Activated CD4-positive, alpha-beta memory T cell treated with anti-CD3 and anti-CD28 coated beads for 36 hours (primary cell): Measurements from ENCODE around the gene MUC6. TPM values are rescaled to one million over a fixed set of nuclear protein-coding genes. Genes with fewer than 3 reads are reported as not detected.
A peak's percentile ranks its signal among the peaks of the same experiment; 100 is the strongest.
"Not testable (repeated sequence)": the region's sequence is repeated elsewhere in the genome, so short reads cannot be mapped to it uniquely, and the experiment has no call there.

Source experiments
- CTCF ChIA-PET: fragments of 350-600 bp; sonication (Branson Sonifier 250); formaldehyde crosslinking; loops from one replicate; lab custom pipeline; 2021; ENCODE audit warnings: antibody characterized with exemption, inconsistent platforms; lab: Charles Lee
- POLR2A ChIA-PET: fragments of 350-600 bp; sonication (Branson Sonifier 250); formaldehyde crosslinking; loops from one replicate; lab custom pipeline; 2021; ENCODE audit warnings: antibody characterized with exemption; lab: Charles Lee
- DNase-seq: peaks from one replicate; pipeline ENCODE4 v3.0.0-alpha.2; 2020
- H3K27ac Mint-ChIP-seq: one replicate; pipeline ENCODE4 v1.8.0; 2021; ENCODE audit warnings: mixed read lengths
- H3K27me3 Mint-ChIP-seq: one replicate; pipeline ENCODE4 v1.8.0; 2021; ENCODE audit warnings: mixed read lengths
- H3K36me3 Mint-ChIP-seq: one replicate; pipeline ENCODE4 v1.8.0; 2021; ENCODE audit warnings: mixed read lengths
- H3K4me1 Mint-ChIP-seq: one replicate; pipeline ENCODE4 v1.8.0; 2021; ENCODE audit warnings: low read depth, mixed read lengths
- H3K4me3 Mint-ChIP-seq: one replicate; pipeline ENCODE4 v1.8.0; 2021; ENCODE audit warnings: mild to moderate bottlenecking, mixed read lengths
- H3K9me3 Mint-ChIP-seq: one replicate; pipeline ENCODE4 v1.8.0; 2021; ENCODE audit warnings: mixed read lengths
- intact Hi-C: fragments of 100-400 bp; cut with micrococcal nuclease; formaldehyde crosslinking; loops from one replicate; pipeline ENCODE4 v1.15.1; 2023
- total RNA-seq, 2 experiments: library from RNA; stranded (reverse); gene quantifications; one replicate each; pipeline ENCODE4 v1.2.3, GENCODE V29; 2021

Gene MUC6
- total RNA-seq, 2 experiments from 2014 or later: not detected

DNA sequence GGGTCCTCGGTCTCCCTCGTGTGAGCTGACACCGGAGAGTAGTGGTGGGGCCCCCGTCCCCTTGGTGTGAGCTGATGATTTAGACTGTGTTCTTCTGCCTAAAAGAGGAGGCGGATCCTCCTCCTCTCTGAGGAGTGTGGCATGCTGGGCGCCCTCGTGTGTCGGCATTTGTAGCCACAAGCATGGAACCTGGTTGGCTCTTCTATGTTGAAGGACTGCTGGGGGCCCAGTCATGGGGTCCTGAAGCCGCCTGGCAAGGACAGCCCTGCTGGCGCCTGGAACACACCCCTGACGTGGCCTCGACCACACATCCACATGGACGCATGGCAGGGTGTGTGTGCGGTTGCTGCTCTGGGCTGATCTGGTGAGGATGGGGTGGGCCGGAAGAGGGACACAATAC lies 60.7 kb downstream of the MUC6 start:
- CTCF ChIA-PET: interaction anchor here (0.7 kb wide), 1 partner anchor 302 kb away, joined by 3 read pairs; no protein-coding TSS in a partner anchor
- H3K4me1 Mint-ChIP-seq: peaks cover 6% of the 10 kb centered on the region
- no peaks in the 10 kb centered on the region for H3K27me3 Mint-ChIP-seq
- no peak overlapping the region for H3K4me3 Mint-ChIP-seq
- H3K27ac Mint-ChIP-seq: no peak overlapping the region
- DNase-seq: peak; percentile 25
- POLR2A ChIA-PET: no interaction called here
- no peaks in the 10 kb centered on the region for H3K9me3 Mint-ChIP-seq
- intact Hi-C loops: no loop called here
- H3K36me3 Mint-ChIP-seq: peaks cover 8% of the 10 kb centered on the region

DNA sequence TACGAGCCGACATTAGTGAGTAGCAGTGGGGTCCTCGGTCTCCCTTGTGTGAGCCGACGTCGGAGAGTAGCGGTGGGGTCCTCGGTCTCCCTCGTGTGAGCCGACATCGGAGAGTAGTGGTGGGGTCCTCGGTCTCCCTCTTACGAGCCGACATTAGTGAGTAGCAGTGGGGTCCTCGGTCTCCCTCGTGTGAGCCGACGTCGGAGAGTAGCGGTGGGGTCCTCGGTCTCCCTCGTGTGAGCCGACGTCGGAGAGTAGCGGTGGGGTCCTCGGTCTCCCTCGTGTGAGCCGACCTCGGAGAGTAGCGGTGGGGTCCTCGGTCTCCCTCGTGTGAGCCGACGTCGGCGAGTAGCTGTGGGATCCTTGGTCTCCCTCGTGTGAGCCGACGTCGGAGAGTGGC lies 61.1 kb downstream of the MUC6 start:
- H3K4me3 Mint-ChIP-seq, H3K36me3 Mint-ChIP-seq, intact Hi-C loops, H3K9me3 Mint-ChIP-seq, H3K27ac Mint-ChIP-seq, DNase-seq, POLR2A ChIA-PET, H3K27me3 Mint-ChIP-seq: not testable (repeated sequence)
- CTCF ChIA-PET: interaction anchor here (0.7 kb wide), 1 partner anchor 302 kb away, joined by 3 read pairs; no protein-coding TSS in a partner anchor
- H3K4me1 Mint-ChIP-seq: peaks cover 11% of the 10 kb centered on the region

DNA sequence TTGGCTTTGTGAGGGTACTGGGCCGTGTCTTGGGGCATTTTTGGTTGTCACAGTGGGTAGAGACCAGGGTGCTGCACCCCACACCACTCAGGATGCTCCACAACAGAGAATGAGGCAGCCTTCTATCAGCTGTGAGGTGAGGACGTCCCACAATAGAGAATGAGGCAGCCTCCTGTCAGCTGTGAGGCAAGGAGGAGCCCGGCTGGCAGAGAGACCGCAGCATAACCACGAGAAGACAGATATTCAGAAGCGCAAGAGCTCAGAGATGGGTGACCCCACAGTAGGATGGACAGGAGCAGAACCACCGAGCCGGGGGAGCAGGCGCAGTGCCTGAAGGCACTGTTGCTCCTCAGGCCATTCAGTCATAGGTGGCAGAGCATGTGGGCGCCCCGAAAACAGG lies 63.3 kb downstream of the MUC6 start:
- Mint-ChIP-seq H3K27me3 (no peaks in the 10 kb centered on the region), H3K9me3 (no peaks in the 10 kb centered on the region), H3K27ac (no peak overlapping the region), H3K4me1 (peaks cover 25% of the 10 kb centered on the region), H3K36me3 (peaks cover 8% of the 10 kb centered on the region), H3K4me3 (no peak overlapping the region)
- POLR2A ChIA-PET: no interaction called here
- DNase-seq: no peak
- intact Hi-C loops: no loop called here
- CTCF ChIA-PET: no interaction called here

DNA sequence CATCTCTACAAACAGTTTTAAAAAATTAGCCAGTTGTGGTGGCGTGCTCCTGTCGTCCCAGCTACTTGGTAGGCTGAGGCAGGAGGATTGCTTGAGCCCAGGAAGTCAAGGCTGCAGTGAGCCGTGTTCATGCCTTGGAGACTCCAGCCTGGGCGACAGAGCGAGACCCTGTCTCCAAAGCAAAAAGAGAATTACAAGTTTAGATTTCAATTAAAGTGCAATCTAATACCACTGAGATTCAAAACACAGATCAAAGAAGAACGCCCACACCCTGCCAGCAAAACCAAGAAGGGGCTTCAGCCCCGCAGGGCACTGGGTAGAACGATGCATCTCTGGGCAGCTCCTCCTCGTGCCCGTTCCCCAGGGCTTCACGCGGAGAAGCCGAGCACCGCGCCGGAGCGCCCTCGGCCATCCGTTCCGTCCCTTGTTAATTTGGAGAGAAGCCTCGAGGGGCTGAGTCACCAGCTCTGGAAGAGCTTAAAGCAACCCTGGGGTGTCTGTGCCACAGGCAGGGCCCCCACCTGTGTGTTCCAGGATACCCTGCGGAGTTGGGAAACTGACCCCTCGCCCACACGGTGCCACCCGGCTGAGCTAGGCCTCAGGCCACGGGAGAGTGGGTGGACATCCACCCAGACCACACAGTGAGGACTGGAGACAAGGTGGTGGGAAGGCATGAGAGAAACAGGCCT lies 63.9 kb downstream of the MUC6 start:
- POLR2A ChIA-PET: no interaction called here
- Mint-ChIP-seq H3K9me3 (no peaks in the 10 kb centered on the region), H3K4me3 (no peak overlapping the region), H3K27me3 (no peaks in the 10 kb centered on the region), H3K36me3 (peaks cover 8% of the 10 kb centered on the region), H3K4me1 (peaks cover 25% of the 10 kb centered on the region), H3K27ac (no peak overlapping the region)
- CTCF ChIA-PET: no interaction called here
- intact Hi-C loops: no loop called here
- no peak for DNase-seq

DNA sequence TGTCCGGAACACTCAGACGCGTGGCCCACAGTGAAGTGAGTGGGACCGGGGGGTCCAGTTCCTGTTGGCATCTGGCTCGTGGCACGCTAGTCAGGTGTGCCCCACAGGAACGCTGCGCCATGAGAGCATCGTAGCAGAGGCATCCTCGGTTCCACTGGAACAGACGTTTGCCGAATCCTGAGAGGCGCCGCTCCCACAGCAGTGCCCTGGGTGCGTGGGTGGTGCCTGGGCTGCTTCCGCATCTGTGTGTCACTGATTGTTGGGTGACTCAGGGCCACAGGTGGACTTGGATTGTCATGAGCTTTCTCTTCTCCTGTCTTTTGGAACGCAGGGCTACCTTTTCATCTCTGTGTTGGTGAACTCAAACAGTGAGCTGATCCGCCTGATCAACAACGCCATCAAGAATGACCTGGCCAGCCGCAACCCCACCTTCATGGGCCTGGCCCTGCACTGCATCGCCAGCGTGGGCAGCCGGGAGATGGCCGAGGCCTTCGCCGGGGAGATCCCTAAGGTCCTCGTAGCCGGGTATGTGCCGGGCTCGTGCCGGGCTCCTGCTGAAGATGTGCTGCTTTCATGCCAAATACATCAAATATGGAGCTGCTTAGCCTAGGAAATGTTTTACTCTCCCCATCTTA lies 64.7 kb downstream of the MUC6 start:
- no peak overlapping the region for H3K27ac Mint-ChIP-seq
- ChIA-PET POLR2A (no interaction called here), CTCF (no interaction called here)
- no peaks in the 10 kb centered on the region for H3K9me3 Mint-ChIP-seq
- intact Hi-C loops: no loop called here
- H3K27me3 Mint-ChIP-seq: no peaks in the 10 kb centered on the region
- H3K4me3 Mint-ChIP-seq: no peak overlapping the region
- DNase-seq: no peak
- H3K36me3 Mint-ChIP-seq: peaks cover 5% of the 10 kb centered on the region
- H3K4me1 Mint-ChIP-seq: peaks cover 25% of the 10 kb centered on the region

DNA sequence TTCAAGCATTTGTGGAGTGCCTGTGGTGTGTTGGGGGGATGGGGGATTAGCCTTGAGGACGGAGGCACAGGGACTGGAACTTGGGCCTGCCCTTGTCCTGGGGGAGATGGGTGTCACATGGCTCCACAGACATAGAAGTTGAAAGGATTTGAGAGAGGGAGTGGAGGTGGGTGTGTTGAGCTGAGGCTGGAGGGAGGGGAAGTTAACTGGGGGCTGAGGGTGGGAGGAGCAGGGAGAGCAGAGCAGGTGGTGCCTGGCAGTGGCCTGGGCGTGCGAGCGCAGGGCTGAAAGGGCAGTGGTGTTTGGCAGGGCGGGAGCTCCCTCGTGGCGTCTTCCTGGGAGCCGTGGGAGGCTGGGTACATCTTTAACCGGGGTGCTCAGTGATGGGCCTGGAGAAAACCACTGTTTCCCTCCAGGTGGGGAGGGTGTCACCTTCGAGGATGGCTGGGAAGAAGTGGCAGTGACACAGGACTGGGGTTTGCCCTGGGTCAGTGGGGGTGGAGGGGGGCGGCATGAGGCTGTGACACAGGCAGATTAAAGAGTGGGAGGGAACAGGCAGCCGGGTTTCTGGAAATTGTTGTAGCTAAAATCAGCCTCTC lies 65.3 kb downstream of the MUC6 start:
- ChIA-PET CTCF (no interaction called here), POLR2A (no interaction called here)
- intact Hi-C loops: no loop called here
- no peak for DNase-seq
- Mint-ChIP-seq H3K4me3 (no peak overlapping the region), H3K27me3 (no peaks in the 10 kb centered on the region), H3K9me3 (no peaks in the 10 kb centered on the region), H3K36me3 (peaks cover 5% of the 10 kb centered on the region), H3K27ac (peak overlapping the region; percentile 23), H3K4me1 (peaks cover 25% of the 10 kb centered on the region)

DNA sequence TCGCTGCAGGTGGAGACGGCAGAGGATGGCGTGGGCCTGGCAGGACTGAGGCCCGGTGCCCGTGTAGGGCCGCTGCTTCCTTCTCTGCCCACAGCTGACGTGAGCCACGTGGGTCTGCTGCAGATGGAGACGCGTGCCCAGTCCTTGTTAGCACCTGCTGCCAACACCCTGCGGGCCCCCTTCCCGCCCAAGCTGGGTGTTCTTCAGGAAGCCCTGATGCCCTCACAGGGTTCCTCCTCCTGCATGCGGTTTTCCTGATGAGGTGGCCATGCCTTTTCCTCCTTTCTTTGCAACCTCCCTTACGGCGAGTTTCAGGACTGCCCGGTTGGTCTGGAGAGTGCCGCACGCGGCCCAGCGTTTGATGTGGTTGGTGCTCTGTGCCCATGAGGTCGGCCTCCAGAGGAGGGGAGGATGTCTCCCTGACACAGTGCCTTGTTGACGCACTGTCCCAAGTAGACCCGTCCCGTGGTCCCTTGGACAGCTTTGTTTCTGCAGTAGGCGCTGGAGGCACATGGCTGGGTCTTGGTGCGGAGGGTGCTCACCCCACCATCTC lies 66.1 kb downstream of the MUC6 start:
- H3K36me3 Mint-ChIP-seq: peaks cover 5% of the 10 kb centered on the region
- ChIA-PET CTCF (no interaction called here), POLR2A (no interaction called here)
- DNase-seq: peak; percentile 41
- no peak overlapping the region for H3K4me3 Mint-ChIP-seq
- H3K27me3 Mint-ChIP-seq: no peaks in the 10 kb centered on the region
- peaks cover 24% of the 10 kb centered on the region for H3K4me1 Mint-ChIP-seq
- intact Hi-C loops: no loop called here
- H3K27ac Mint-ChIP-seq: peak overlapping the region; percentile 23
- H3K9me3 Mint-ChIP-seq: no peaks in the 10 kb centered on the region

DNA sequence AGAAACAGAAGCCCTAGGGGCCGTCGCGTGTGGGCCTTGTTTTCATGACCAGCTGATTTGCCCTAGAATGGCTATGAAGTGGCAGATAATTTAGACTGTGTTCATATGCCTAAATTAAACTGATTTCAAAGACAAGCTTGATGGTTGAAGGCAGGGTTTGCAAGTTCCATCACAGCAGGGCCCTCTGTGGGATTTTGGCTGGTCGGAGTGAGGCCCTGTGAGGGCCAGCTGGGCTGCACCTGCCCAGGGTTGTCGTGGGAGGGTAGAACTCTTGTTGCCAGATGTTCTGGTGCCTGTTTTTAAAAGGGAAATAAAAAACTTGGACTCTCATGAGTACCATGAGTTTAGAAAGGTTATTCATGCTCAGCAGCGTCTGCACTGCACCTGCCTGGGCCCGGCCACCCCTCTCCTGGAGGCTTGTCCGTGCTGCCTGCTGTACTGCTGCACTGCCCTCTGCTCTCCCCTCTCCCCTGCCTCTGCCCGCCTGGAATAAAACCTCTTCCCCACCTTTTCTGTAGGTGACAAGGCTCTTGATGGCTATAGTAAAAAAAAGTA lies 66.8 kb downstream of the MUC6 start:
- H3K9me3 Mint-ChIP-seq: no peaks in the 10 kb centered on the region
- no peak for DNase-seq
- no peak overlapping the region for H3K27ac Mint-ChIP-seq
- H3K27me3 Mint-ChIP-seq: no peaks in the 10 kb centered on the region
- H3K4me3 Mint-ChIP-seq: no peak overlapping the region
- peaks cover 5% of the 10 kb centered on the region for H3K36me3 Mint-ChIP-seq
- H3K4me1 Mint-ChIP-seq: peaks cover 26% of the 10 kb centered on the region
- ChIA-PET CTCF (no interaction called here), POLR2A (no interaction called here)
- intact Hi-C loops: no loop called here

DNA sequence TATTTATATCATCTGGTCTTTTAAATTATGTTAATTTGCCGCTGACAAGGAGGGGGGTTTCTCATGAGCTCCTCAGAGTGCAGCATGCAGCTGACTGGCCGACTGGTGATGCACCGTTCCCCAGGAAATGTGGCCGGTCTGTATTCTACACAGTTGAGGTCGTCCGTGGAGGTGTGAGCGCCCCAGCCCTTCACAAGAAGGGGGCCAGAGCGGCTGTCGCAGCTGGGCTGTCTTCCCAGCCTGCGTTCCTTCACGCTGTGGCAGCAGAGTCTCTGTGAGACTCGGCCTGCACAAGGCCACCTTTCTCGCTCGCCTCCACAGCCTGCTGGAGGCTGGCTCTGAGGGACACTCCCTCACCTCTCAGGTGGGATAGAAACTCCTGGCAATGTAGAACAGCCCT lies 67.7 kb downstream of the MUC6 start:
- H3K36me3 Mint-ChIP-seq: peaks cover 12% of the 10 kb centered on the region
- ChIA-PET POLR2A (no interaction called here), CTCF (no interaction called here)
- DNase-seq: no peak
- H3K4me3 Mint-ChIP-seq: no peak overlapping the region
- peaks cover 26% of the 10 kb centered on the region for H3K4me1 Mint-ChIP-seq
- H3K27me3 Mint-ChIP-seq: no peaks in the 10 kb centered on the region
- intact Hi-C loops: no loop called here
- H3K9me3 Mint-ChIP-seq: no peaks in the 10 kb centered on the region
- H3K27ac Mint-ChIP-seq: no peak overlapping the region

DNA sequence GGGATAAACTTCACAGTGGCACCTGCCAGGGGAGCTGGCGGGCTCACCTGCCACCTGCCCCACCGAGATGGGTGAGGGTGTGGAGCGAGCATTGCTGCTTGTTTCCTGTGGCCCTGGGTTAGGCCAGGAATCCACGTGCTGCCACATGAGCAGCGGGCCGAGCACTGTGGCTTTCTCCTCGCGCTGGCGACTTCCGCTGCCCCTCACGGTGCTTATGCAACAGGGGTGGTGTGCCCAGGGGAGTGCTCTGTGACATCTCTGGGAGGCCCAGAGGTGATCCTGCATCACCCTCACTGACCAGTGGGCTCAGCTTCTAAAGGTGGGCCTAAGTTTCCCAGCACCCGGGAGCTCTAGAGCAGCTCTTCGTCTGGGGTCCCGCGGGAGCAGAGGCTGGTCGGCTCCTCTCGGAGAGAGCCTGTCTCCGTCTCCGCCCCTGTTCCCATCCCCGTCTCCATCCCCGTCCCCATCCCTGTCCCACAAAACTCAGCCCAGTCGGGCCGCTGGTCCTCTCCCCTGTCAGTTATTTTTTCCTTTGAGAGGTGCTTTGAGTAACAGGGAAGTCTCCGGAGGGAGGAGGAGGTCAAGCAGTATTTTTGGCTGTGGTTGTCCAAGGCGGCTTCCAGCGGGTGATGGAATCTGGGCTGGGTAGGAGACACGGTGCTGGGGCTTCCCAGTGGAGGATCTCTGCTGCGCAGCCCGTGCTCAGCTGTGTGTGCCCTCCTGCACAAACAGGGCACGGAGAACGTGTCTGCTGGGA lies 68.3 kb downstream of the MUC6 start:
- peaks cover 26% of the 10 kb centered on the region for H3K4me1 Mint-ChIP-seq
- H3K4me3 Mint-ChIP-seq: no peak overlapping the region
- no peaks in the 10 kb centered on the region for H3K27me3 Mint-ChIP-seq
- ChIA-PET CTCF (no interaction called here), POLR2A (no interaction called here)
- DNase-seq: no peak
- peaks cover 12% of the 10 kb centered on the region for H3K36me3 Mint-ChIP-seq
- intact Hi-C loops: no loop called here
- H3K27ac Mint-ChIP-seq: no peak overlapping the region
- H3K9me3 Mint-ChIP-seq: no peaks in the 10 kb centered on the region

DNA sequence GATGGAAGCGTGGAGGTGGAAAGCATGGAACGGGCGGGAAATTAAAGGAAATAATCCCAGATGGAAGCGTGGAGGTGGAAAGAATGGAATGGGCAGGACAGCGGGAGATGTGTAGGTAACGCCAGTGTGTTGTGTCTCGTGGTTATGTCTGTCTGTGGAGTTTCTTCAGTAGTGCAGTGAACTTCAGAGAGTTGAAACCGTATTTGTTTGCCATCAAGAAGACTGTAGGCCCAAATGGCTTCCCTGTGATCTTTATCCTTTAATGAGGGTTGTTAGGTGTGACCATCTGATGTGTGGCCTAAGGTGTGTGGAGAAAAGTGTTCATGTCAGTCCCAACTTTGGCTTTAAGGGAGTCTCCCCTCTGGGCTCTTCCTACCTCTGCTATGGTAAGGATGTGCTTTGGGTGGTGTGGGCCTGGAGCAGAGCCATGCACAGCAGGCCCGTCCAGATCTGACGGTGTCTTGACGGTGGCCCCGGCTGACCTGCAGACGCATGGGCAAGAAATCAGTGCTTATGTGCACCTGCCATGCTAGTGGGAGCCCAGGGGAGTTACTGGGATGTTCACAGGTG lies 71.2 kb downstream of the MUC6 start:
- CTCF ChIA-PET: no interaction called here
- intact Hi-C loops: no loop called here

More for the DNA sequence above, 71.2 kb downstream of the MUC6 start:
- DNase-seq: no peak
- no peaks in the 10 kb centered on the region for H3K9me3 Mint-ChIP-seq
- POLR2A ChIA-PET: no interaction called here
- peaks cover 17% of the 10 kb centered on the region for H3K4me1 Mint-ChIP-seq
- no peak overlapping the region for H3K27ac Mint-ChIP-seq
- H3K4me3 Mint-ChIP-seq: no peak overlapping the region
- H3K36me3 Mint-ChIP-seq: peaks cover 13% of the 10 kb centered on the region
- no peaks in the 10 kb centered on the region for H3K27me3 Mint-ChIP-seq
